ENCODE results near the gene USP32. TPM values are rescaled to one million over a fixed set of nuclear protein-coding genes. Genes with fewer than 3 reads are reported as not detected.
"Not testable (repeated sequence)": the region's sequence is repeated elsewhere in the genome, so short reads cannot be mapped to it uniquely, and the experiment has no call there.

The USP32 gene
- total RNA-seq, 1 experiment from 2014 or later: 73.5 TPM

DNA sequence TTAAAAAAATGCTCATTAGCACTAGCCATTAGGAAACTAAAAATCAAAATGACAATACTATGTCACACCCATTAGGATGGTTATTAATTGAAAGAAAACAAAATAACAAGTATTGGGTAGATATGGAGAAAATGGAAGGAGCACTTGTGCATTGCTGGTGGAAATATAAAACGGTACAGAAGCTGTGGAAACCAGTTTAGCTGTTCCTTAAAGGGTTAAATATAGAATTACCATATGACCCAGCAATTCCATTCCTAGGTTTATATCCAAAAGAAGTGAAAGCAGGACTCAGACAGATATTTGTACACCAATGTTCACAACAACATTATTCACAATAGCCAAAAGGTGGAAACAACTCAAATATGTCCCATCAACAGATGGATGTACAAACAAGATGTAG lies 13.7 kb downstream of the USP32 start:
- not testable (repeated sequence) for H4K5ac ChIP-seq (ENCODE audit: insufficient read length, low read depth, low read length); H2BK15ac ChIP-seq (ENCODE audit: low read depth, low read length); H3K14ac ChIP-seq (ENCODE audit: insufficient read depth, low read length); H3K27me3 ChIP-seq (ENCODE audit: insufficient read depth, low read length); H3K4ac ChIP-seq (ENCODE audit: low read depth, low read length); H2BK12ac ChIP-seq (ENCODE audit: insufficient read length, low read depth, low read length); H4K20me1 ChIP-seq (ENCODE audit: control insufficient read depth, insufficient read depth, insufficient read length); H3K27ac ChIP-seq (ENCODE audit: insufficient read length, low read depth, low read length); H3K18ac ChIP-seq (ENCODE audit: insufficient read length, low read depth, low read length); H3K79me1 ChIP-seq (ENCODE audit: insufficient read depth, low read depth, low read length, poor library complexity, severe bottlenecking); DNase-seq; H3K79me2 ChIP-seq (ENCODE audit: insufficient read depth, low read length); H2BK5ac ChIP-seq (ENCODE audit: insufficient read length, low read length); H3T11ph ChIP-seq (ENCODE audit: low read length); H3K23ac ChIP-seq (ENCODE audit: insufficient read length, low read depth, low read length); H3K4me3 Mint-ChIP-seq; H3K9me3 ChIP-seq (ENCODE audit: control insufficient read depth, low read depth, low read length); H2AK5ac ChIP-seq (ENCODE audit: insufficient read length, low read length); H3K27me3 Mint-ChIP-seq (ENCODE audit: low read depth); H3K27ac Mint-ChIP-seq; H3K9ac ChIP-seq (ENCODE audit: extremely low read depth, insufficient read length, low read length); H3K4me1 ChIP-seq (ENCODE audit: insufficient read depth, low read length); H2BK120ac ChIP-seq (ENCODE audit: low read depth, low read length, poor library complexity, severe bottlenecking); H3K56ac ChIP-seq (ENCODE audit: insufficient read length, low read depth, low read length); H2AFZ ChIP-seq (ENCODE audit: low read length); H2BK20ac ChIP-seq (ENCODE audit: low read depth, low read length, poor library complexity, severe bottlenecking); H4K91ac ChIP-seq (ENCODE audit: insufficient read length, low read depth, low read length); H3K4me2 ChIP-seq (ENCODE audit: insufficient read depth, insufficient read length, low read length); H3K9me3 Mint-ChIP-seq; H4K8ac ChIP-seq (replicated peaks; ENCODE audit: insufficient read length, low read depth, low read length); H3K4me1 Mint-ChIP-seq; H3K23me2 ChIP-seq (ENCODE audit: insufficient read length, low read depth, low read length, poor library complexity, severe bottlenecking)
- peaks cover 0 to 13% (median 7%) of the 10 kb centered on the region in 3 experiments; a peak in 4 of 7 replicates for H3K36me3 Mint-ChIP-seq (ENCODE audit: insufficient read depth in 1 of 3, low read depth in 3 of 3)
- no CpG with 5 or more reads among the region's 1 CpG for WGBS (ENCODE audit: extremely low coverage, insufficient read length, low lambda C conversion rate)
